ENCODE data around the gene UQCC2.

UQCC2 gene

DNA sequence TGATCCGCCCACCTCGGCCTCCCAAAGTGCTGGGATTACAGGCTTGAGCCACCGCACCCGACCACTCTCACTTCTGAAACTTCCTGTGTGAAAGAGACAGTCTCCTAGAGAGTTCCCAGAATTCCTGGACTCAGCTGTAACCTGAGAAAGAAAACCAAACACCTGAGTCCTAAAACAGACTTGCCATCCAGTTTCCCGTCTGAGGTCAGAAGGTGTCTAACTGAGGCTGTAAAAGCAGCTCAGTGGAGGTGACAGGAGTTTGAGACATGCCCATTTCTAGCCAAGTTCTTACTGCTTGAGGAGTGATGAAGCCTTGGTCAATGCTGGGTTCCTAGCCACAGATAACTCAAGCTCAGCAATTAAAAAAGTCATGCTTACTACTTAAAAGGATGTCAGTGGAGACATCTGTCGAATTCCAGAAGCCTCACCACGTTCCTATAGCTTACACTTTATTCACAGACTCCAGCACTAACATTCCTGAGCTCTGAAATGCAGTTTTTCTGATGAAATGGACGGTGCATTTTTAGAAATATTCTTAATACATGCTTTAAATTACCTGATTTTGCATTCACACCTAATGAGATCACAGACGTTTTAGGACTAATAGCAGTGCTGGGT lies 6.1 kb downstream of the UQCC2 start:
- DNase-seq: no peak

DNA sequence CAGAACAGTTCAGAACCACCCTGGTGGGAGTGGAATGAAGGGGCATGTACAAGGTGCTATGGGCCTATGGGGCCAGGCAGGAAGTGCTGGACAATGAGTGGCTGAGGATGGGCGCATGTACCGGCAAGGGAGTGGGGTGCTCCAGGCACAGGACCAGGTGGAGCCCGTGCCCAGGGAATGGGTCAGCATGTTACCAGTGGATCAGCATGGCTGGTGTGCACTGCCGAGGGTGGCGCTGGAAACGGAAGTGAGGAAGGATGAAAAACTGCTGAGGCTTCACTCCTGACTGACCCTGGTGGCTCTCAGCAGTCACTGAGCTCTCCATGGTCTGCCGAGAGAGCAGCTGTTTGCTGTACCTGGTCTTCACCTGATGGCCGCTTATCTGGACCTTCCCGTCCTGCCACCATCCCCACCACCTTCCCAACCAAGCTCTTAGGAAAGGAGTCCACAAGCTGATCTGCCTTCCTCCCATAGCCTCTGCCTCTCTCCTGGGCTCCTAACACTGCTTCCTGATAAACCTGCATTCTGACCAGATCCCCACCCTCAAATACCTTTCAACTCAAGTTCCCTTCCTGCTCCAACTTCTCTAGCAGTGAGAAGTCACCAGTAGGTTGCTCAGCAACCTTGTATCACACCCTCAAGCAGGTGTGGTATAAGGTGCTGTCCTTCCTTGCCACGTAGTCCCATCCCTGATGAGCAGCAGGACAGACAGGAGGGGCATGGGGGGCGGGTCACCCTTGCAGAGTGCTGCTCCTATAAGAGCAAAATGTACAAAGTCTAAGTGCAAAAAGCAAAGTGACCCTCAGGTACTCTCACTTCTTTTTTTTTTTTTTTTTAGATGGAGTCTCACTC lies 7.1 kb downstream of the UQCC2 start:
- DNase-seq: no peak

DNA sequence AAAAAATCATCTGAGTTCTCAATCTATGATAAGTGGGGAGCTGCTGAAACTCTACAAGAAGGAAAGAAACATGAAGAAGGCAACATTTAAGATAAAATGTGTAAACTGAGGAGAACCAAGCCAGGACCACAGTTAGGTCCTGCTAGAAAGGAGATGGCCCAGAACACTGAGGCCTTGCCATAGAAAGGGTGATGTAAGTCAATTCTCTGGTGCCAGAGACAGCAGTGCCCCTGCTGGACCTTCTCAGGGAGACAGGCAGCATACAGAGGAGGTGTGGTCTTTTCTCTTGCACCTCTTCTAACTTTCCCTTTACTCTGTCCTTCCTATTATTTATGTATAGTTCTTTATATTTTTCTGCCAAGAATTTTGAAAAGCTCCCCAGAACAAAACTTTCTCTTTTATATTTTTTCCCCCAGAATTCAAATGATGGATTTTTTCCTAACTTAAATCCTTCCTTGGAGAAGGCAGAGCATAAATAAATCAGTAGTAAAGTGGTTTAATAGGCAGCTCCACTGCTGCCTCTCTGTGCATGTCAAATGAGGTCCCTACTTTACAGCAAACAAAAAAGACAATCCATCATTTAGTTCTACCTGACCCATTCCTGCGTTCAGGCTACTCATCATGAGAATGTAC lies 9.0 kb downstream of the UQCC2 start:
- DNase-seq: no peak

DNA sequence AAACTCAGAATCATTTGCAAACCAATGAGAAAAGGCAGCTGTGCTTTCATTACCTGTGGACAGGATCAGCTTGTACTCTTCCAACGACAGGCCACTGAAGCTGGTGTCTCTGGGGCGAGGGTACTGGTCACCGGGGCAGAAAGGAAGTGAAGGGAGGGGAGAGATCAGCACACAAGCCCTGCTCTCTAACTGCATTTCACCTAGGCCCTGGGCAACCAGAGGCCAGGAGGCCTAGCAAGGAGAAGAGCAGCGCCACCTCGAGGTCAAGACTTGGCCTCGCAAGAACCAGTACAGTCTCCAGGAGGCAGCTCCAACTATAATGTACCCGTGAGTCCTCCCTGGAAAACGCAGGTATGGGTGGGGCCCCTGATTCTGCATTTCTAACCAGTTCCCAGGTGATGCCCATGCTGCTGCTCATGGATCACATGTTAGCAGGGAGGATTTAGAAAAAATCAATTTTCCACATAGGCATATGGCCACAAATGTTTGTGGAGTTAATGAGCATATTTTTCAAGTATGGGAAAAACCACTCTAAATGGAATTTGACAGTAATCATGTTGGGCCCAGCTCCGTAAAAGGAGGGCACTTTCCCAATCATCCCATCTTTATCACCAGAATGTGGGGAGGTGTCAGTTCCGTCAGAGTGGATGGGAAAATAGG lies 11.0 kb downstream of the UQCC2 start:
- DNase-seq: peak; percentile 77

DNA sequence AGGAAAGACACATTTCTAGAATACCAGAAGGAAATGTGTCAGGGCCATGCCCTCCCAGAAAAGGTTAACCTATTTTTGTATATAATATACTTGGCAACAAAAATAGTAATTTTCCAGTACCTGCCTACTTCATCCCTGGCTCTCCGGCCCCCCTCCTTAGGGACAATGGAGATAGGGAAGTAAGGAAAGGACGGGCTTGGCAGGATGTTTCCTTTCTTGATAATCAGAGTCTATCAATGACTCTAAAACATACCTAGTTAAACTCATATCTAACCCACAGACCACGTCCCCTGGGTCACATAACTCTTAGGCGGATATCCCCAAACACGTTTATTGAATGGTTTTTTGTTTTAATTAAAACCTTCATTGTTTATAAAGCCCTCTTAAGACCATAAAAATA lies 11.8 kb downstream of the UQCC2 start:
- no peak for DNase-seq

DNA sequence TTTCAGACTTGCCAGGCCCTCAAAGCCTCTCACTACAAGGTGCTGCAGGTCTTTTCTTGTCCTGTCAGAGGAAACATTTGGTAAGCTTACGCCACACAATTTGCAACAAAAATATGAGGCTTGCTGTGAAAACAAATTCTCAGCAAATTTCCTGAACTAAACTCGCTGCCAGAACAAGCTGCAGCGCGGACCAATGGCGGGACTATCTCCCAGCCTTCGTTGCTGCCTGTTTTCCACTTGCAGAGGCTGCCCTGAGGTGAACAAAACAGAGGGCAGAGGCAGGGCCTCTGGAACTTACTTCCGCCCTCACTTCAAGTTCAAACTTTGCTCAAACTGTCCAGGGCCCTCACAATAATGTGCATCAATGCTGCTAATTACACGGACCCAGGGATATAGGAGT lies 12.4 kb downstream of the UQCC2 start:
- DNase-seq: no peak

DNA sequence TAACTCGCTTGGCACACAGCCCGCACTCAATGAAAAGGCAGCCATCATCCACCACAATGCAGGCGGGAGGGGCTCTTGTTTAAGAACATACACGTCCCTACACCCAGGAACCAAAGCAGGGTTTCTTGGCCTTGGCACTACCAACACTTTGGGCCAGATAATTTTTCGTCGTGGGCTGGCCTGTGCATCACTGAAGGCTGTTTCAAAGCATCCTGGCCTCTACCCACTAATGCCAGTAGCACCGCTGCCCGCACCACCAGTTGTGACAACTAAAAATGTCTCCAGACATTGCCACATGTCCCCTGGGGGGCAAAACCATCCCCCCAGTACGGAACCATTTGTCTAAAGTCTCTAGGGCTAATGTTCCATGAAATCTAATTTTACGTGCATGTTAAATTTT lies 13.0 kb downstream of the UQCC2 start:
- no peak for DNase-seq

DNA sequence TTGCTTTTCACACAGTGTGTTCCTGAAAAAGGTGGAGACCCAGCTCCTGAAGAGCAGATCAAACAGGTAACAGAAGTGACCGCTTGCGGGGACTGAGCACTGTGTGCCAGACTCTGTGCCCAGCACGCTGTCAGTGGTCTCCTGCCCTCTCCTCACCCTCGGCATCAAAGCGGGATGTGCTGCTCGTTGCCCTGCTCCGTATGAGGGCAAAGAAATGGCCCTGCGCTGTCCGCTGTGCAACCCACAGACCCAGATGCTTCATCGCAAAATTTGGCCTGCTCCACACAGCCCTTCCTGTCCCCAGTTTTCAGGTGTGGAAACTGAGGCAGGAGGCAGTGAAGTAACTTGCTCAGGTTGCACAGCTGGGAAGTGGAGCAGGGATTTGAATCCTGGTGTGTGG lies 13.7 kb downstream of the UQCC2 start:
- DNase-seq: no peak

DNA sequence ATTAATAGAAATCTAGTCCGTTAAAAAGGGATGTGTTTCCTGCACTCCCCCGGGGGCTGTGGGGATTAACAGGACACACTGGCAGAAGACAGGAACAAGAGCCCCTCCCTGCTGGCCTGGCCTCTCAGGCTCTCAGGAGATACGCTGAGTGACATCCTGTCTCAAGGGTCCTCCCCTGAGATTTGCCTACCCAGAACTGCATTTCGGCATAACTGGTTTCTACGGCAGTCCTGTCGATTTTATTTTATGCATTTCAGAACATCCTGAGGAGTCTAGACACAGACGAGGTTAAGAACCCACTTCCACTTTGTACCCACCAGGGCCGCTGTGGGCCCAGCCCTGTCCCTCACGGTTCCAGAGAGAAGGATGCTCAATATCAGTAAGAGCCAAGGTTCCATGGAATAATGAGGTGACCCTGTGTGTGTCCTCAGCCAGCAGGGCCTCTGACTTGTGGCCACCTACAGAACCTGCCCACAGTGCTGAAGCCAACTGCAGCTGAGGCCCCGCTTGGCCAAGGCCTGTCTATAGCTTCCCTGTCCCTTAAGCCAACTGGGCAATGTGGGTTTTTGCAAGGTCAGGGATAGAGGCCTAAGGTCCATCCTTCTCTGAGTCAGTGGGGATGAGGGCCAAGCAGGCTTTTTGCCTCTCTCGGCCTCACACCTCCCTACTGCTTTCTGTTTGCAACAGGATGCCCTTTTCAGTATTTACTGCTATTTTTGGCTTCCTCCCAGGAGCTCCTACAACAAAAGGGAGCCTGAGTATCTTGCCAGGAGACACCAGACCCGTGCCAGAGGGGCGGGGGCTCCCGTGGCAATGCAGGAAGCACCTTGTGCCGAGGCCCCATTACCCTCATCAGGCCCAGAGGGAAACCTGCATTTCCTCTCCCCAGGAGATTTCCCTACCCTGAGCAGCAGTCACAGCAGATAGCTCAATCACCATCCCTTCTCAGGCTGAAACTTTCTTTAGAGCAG lies 14.7 kb downstream of the UQCC2 start:
- DNase-seq: no peak

DNA sequence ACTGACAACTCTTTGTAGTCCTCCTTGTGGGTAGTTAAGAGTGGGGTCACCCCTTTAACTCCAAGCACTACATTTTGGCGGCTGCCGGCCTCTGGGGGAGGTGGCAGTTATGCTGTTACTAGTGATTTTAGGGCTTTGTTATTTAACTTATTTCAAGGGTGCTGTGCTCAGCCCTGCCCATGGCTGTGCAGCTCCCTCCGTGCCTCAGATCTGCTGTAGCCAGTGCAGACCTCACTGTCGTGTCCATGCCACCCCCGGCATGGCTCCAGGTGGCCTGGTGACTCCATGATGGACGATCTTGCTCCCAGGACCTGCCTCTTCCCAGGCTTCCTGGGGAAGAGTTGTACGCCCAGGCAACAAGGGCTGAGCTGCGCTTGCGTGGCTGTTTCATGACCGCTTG lies 15.4 kb downstream of the UQCC2 start:
- no peak for DNase-seq

DNA sequence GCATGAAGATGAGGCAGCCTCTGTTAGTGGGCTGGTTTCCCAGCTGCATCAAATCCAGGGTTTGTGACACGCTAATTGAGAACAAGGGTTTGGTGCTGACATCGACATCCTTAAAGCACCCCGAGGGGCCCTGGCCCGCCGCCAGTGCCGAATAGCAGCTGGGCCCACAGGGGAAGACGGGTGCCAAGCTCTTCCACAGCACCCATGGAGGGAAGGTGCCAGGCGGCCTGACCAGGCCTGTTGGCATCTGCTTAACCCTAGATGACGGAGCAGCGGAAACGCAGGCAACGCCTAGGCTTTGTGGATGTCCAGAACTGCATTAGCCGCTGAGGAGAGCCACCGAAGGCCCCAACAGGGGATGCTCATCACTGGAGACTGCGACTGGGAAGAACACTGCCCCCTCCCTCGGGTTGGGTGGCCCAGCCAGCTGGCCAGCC lies 16.0 kb downstream of the UQCC2 start:
- no peak for DNase-seq

DNA sequence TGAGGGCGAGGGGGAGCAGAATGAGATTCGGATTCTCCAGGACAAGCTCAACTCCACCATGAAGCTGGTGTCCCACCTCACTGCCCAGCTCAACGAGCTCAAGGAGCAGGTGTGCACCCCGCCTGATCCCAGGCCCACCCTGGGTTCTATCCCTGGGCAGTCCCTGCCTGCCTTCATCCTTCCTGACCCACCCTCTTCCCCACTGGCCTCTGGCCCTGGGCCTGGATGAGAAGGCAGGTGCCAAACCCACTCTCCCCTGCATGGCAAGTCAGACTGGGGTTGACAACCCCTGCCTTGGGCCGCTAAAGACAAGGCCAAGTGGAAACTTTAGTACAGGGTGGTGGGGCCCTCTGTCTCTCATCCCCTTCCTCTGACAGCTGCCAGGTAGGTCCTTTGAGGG lies 16.5 kb downstream of the UQCC2 start:
- no peak for DNase-seq

DNA sequence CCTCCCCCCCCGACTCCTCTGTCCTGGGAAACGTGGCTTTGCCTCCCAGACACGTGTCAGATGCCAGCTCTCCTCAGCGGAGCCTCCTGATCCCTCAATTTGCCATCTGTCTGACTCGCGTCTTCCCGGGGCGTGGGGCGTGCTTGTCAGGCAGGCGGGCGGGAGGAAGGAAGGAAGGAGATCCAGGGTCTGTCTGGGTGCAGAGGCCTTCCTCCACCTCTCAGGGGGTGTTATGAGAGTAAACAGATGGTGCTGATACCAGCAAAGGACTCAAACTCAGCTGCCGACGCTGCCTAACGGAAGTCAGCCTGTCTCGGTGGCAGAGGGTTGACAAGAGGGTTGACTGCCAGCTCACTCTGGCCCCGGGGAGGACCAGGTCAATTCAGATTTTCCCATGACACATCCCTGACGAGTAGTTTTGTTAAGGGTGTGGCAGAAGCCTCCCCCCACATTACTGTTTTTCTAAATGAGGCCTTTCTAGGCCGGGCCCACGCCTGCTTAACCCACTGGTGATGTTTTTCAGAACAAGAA lies 17.0 kb downstream of the UQCC2 start:
- DNase-seq: no peak

DNA sequence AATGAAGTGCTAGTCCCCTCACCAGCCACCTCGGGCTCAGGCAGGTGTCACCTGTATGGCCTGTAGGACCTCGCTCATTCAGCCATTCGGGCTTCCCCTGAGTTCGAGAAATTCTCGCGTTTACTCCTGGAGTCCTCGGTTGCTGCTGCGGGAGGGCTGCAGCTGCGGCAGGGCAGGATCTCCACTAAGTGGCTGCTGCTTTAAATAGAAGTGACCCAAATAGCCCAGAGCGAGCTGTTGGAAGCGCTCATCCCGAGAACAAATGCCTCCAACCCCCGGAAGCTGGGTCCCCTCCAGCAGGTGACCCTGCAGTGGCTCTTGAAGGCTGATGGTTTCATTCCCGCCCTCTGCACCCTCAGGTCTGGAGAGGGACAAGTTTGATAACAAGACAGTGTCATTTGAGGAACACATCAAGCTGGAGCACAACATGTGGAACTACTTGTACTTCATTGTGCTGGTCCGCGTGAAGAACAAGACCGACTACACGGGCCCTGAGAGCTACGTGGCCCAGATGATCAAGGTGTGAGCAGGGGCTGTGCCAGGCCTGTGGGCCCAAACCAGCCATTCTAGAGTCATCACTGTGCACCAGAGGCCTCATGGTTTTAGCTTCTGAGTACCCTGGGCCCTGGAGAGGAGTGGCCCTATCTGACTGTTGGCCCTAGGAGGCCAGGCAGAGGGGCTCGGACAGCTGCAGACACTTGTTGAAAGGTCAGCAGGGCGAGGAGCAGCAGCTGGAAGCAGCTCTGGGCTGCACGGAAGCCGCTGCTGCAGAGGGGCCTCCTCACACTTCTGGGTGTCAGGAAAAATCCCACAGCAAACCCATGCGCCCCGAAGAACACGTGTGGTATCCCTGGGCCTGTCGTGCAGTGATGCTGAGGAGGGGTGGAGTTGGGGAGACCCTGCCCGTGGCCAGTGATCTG lies 18.1 kb downstream of the UQCC2 start:
- no peak for DNase-seq

DNA sequence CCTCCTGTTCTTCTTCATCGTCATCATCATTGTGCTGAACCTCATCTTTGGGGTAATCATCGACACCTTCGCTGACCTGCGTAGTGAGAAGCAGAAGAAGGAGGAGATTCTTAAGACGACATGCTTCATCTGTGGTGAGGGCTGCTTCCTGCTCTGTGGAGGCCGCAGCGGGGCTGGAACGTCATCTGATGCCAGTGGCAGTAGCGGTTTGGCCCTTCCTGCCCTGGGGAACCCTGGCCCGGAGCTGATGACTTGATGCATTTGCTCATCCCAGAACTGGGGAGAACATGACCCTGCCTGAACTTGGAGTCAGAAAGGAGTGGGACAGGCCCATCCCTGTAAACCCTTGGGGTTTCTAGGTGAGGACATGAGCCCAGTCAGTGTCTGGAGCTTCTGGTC lies 18.7 kb downstream of the UQCC2 start:
- no peak for DNase-seq

DNA sequence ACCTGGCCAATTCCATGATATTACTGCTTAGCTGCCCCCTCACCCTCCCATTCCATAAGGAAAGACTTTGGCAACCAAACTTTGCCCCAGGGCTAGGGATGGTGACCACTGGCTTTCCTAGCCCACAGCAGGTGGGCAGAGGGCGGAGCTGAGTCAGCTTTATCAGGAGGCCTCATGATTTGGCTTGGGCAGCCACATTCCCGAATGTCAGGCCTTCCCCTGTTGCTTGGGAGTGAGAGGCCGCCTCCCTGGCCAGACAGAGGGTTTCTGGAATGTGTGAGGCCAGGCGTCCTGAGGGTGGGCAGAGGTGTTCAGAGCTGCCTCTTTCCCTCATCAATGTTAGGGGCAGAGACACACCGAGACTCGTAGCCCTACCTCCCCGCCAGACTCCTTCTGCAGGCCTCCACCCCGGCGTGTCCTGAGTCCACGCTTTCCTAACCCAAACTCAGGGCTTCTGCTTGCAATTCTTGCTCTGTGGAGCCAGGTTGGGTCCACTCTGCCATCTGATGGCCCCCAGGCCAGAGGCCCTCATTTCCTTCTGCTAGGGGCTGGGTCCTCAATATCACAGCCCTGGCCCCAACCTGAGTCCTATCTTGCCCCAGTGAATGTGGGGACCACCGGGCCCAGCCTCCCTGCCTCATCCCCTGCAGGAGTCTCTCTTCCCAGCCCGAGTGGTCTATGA lies 19.3 kb downstream of the UQCC2 start:
- DNase-seq: no peak

DNA sequence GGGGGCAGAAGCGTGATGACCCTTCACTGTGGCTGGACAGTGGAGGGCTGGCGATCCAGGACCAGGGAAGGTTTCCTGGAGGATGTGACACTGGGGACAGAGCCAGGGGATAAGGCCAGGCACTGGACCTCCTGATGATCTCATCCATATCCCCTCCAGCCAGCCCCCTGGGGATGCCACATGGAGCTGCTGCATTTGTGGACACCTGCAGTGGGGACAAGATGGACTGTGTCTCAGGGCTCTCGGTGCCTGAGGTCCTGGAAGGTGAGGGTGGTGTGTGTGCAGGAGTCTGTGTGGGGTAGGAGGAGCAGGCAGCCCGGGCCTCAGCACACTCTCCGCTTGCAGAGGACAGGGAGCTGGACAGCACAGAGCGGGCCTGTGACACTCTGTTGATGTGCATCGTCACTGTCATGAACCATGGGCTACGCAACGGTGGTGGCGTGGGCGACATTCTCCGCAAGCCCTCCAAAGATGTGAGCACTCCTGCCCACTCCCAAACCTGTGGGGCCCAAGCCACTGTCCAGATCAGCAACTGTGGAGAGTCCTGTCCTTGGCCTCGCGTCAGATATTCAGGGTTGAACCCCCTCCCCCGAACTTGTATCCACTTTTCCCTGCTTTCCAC lies 19.9 kb downstream of the UQCC2 start:
- no peak for DNase-seq

DNA sequence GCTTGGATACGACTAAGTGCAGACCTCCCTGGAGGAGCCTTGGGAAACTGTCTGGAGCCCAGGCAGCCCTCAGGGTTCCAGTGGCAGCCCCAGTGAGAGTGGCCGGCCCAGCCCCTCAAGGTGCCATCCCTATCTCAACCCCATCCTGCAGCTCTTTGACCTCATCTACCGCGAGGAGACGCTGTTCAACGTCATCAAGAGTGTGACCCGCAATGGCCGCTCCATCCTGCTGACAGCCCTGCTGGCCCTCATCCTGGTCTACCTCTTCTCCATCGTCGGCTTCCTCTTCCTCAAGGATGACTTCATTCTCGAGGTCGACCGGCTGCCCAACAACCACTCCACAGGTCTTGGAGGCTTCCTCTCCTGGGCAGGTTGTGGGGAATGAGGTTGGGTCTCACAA lies 20.7 kb downstream of the UQCC2 start:
- DNase-seq: no peak

DNA sequence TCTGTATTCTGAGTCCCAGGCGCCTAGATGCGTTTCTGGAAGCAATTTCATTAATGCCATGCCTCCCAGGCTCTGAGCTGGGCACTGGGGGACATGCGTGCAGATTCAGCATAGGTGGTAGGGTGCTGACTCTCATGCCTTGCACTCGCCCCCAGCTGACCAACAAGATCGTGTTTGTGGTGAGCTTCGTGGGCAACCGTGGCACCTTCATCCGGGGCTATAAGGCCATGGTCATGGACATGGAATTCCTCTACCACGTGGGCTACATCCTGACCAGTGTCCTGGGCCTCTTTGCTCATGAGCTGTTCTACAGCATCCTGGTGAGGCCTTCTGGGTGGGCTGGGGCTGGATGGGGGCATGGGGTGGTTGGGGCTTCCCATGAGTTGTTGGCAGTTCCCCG lies 21.6 kb downstream of the UQCC2 start:
- no peak for DNase-seq

DNA sequence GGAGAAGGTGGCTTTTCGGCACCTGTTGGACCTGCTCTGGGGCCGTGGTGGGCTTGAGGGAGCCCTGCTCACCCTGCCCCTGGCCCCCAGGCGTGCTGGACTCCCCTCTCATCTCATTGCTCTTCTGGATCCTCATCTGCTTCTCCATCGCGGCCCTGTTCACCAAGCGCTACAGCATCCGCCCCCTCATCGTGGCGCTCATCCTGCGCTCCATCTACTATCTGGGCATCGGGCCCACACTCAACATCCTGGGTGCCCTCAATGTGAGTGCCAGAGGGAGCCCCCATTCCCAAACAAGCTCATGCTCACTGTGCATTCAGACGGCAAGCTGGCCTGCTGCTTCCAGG lies 22.4 kb downstream of the UQCC2 start:
- no peak for DNase-seq
